Measurements from ENCODE around the gene LYL1. TPM values are rescaled to one million over a fixed set of nuclear protein-coding genes. Genes with fewer than 3 reads are reported as not detected.

LYL1 gene
- total and polyA plus RNA-seq, 2 of the 13 experiments (the other 11 are each of a cell fraction or from before 2014, with no cell fraction given), result 0.75 to 0.92 TPM

DNA sequence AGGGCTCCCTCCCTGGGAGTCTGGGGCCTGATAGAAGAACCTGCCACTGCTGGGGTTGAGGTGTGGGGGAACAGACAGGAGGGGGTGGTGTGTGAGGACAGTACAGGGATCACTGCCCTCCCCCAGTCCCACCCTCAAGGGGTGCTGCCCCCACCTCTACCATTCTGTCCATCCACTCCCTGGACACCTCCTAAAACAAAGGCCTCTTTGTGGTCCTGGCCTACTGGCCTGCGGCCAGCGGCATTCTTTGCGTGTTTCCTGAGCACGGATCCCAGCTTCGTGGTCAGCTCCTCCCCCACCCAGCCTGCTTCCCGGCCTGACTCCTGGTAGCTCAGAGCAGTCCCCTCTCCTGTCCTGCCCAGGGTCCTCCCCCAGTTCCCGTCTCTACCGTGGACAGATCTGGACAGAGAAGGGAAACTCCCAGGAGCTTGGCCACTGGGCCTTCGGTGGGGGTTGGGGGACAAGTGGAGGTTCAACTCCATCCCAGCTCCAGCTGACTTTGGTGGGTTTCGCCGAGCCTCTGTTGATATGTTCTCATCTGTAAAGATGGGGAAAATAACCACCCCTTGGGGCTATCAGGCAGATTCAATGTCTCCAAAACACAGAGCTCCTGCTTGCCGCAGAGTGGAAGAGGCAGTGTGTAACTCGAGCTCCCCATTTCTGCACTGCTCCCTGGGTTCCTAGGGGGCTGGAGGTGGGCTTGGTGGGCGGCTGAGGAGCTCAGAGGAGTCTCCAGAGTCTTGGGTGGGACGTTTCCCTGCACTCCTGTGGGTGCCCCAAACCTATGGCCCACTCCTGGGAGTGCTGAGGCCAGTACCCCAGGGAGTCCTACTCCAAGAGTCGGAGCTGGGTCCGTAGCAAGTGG, 48.7 kb downstream of the LYL1 start (continued):
- TF ChIP-seq, protein P1, sequence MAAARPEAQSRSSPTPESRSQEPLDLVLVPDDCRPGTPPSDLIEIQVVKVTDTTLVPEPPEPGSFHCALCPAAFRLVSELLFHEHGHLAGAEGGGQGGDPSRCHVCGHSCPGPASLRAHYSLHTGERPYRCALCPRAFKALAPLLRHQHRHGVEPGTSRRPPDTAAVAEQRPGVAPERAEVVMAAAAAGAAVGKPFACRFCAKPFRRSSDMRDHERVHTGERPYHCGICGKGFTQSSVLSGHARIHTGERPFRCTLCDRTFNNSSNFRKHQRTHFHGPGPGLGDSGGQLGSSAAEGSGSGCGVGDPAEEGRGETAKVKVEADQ (CRISPR knock-in tag; IDR thresholded peaks at IDR 0.05; ENCODE audit: borderline replicate concordance), result peak; percentile 34; the same call in 1 of the 2 replicates
- TF ChIP-seq, protein P2, sequence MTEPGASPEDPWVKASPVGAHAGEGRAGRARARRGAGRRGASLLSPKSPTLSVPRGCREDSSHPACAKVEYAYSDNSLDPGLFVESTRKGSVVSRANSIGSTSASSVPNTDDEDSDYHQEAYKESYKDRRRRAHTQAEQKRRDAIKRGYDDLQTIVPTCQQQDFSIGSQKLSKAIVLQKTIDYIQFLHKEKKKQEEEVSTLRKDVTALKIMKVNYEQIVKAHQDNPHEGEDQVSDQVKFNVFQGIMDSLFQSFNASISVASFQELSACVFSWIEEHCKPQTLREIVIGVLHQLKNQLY (CRISPR knock-in tag; IDR thresholded peaks at IDR 0.05), result peak; percentile 74; the same call in 1 of the 2 replicates
- TF ChIP-seq YEATS2 (CRISPR knock-in tag; IDR thresholded peaks at IDR 0.05; ENCODE audit: borderline replicate concordance) (peak; percentile 45; the same call in 1 of the 2 replicates), RBFOX2 (IDR thresholded peaks at IDR 0.05; ENCODE audit: low read depth, low read length) (0 out of 2 replicates have a peak, but pooled peaks have one; percentile 26), SOX6 (IDR thresholded peaks at IDR 0.05) (no peak), SOX6 (CRISPR knock-in tag; IDR thresholded peaks at IDR 0.05) (peak; percentile 96), MLLT10 (CRISPR knock-in tag; IDR thresholded peaks at IDR 0.05) (no peak), ZNF121 (CRISPR knock-in tag; IDR thresholded peaks at IDR 0.05) (peak; percentile 46; the same call in 1 of the 2 replicates), TCF12 (IDR thresholded peaks at IDR 0.05) (no peak), TCF12 (CRISPR knock-in tag; IDR thresholded peaks at IDR 0.05) (peak; percentile 73; the same call in 1 of the 2 replicates), ZFP1 (CRISPR knock-in tag; IDR thresholded peaks at IDR 0.05) (0 out of 2 replicates have a peak, but pooled peaks have one; percentile 27), HOXD1 (CRISPR knock-in tag; IDR thresholded peaks at IDR 0.05) (peak; percentile 57; the same call in 1 of the 2 replicates)
- TF ChIP-seq, protein P3, sequence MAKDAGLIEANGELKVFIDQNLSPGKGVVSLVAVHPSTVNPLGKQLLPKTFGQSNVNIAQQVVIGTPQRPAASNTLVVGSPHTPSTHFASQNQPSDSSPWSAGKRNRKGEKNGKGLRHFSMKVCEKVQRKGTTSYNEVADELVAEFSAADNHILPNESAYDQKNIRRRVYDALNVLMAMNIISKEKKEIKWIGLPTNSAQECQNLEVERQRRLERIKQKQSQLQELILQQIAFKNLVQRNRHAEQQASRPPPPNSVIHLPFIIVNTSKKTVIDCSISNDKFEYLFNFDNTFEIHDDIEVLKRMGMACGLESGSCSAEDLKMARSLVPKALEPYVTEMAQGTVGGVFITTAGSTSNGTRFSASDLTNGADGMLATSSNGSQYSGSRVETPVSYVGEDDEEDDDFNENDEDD (CRISPR knock-in tag; IDR thresholded peaks at IDR 0.05; ENCODE audit: borderline replicate concordance), result peak; percentile 22; the same call in 1 of the 2 replicates
- TF ChIP-seq, protein P4, sequence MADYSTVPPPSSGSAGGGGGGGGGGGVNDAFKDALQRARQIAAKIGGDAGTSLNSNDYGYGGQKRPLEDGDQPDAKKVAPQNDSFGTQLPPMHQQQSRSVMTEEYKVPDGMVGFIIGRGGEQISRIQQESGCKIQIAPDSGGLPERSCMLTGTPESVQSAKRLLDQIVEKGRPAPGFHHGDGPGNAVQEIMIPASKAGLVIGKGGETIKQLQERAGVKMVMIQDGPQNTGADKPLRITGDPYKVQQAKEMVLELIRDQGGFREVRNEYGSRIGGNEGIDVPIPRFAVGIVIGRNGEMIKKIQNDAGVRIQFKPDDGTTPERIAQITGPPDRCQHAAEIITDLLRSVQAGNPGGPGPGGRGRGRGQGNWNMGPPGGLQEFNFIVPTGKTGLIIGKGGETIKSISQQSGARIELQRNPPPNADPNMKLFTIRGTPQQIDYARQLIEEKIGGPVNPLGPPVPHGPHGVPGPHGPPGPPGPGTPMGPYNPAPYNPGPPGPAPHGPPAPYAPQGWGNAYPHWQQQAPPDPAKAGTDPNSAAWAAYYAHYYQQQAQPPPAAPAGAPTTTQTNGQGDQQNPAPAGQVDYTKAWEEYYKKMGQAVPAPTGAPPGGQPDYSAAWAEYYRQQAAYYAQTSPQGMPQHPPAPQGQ (CRISPR knock-in tag; IDR thresholded peaks at IDR 0.05; ENCODE audit: borderline replicate concordance), result 0 out of 2 replicates have a peak, but pooled peaks have one; percentile 37
- TF ChIP-seq, protein P5, sequence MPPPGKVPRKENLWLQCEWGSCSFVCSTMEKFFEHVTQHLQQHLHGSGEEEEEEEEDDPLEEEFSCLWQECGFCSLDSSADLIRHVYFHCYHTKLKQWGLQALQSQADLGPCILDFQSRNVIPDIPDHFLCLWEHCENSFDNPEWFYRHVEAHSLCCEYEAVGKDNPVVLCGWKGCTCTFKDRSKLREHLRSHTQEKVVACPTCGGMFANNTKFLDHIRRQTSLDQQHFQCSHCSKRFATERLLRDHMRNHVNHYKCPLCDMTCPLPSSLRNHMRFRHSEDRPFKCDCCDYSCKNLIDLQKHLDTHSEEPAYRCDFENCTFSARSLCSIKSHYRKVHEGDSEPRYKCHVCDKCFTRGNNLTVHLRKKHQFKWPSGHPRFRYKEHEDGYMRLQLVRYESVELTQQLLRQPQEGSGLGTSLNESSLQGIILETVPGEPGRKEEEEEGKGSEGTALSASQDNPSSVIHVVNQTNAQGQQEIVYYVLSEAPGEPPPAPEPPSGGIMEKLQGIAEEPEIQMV (CRISPR knock-in tag; IDR thresholded peaks at IDR 0.05; ENCODE audit: low read depth), result 0 out of 2 replicates have a peak, but pooled peaks have one; percentile 16
- TF ChIP-seq, protein P6, sequence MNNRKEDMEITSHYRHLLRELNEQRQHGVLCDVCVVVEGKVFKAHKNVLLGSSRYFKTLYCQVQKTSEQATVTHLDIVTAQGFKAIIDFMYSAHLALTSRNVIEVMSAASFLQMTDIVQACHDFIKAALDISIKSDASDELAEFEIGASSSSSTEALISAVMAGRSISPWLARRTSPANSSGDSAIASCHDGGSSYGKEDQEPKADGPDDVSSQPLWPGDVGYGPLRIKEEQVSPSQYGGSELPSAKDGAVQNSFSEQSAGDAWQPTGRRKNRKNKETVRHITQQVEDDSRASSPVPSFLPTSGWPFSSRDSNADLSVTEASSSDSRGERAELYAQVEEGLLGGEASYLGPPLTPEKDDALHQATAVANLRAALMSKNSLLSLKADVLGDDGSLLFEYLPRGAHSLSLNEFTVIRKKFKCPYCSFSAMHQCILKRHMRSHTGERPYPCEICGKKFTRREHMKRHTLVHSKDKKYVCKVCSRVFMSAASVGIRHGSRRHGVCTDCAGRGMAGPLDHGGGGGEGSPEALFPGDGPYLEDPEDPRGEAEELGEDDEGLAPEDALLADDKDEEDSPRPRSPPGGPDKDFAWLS (CRISPR knock-in tag; IDR thresholded peaks at IDR 0.05; ENCODE audit: borderline replicate concordance), result peak; percentile 76; the same call in 1 of the 2 replicates
